ENCODE measurements around the gene RPL35.

DNA sequence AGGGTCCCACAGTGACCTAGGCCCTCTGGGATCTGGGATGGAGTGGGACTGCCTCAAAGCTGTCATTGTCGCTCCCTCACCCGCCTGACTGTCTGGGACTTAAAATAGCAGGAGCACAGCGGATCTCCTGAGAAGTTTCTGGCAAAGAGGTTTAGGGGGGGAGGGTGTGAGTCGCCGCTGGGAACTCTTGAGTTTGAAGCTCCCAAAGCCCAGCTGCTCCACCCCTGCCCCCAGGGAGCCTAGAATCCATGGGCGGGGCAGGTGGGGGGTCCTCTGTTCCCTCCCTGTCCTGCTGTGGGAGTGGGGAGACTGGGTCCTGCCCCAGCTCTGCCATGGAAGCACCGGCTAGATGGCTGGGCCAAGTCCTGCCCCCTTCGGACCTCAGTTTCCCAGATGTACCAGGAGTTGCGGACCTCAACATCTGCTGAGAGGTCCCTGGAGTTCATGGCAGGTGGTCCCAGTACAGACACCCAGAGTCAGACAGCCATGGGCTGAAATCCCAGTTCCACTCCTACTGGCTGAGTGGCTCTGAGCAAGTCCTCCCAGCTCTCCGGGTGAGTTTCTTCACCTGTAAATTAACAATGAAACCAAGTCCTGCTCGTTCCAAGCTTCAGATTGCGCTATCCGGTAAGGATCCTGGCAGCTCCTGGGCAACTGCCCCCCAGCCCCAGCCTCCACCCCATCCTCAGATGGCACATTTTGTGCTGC, 9.5 kb downstream of the RPL35 start:
- no peak for TF ChIP-seq POLR2AphosphoS5 (IDR thresholded peaks at IDR 0.05; ENCODE audit: borderline replicate concordance, low read depth, low read length)
- TF ChIP-seq EZH2 (IDR thresholded peaks at IDR 0.05) = no peak
